Measurements from ENCODE around the gene PRCC.

- no peak for TF ChIP-seq SRF (IDR thresholded peaks at IDR 0.05; ENCODE audit: low read depth, low read length)
- TF ChIP-seq PHF8 (conservative IDR thresholded peaks at IDR 0.05; ENCODE audit: low read depth, low read length), result no peak
- TF ChIP-seq FOSL1 (IDR thresholded peaks at IDR 0.05; ENCODE audit: insufficient read depth, low read depth, low read length), result no peak
- no peak for TF ChIP-seq POLR2AphosphoS5 (IDR thresholded peaks at IDR 0.05; ENCODE audit: low read depth, low read length)
These were observed 22.4 kb downstream of the PRCC start for GRCh38 chr1:156789621-156790318.
